BJ (cell line): ENCODE results near the gene PALLD. TPM values are rescaled to one million over a fixed set of nuclear protein-coding genes. Genes with fewer than 3 reads are reported as not detected.

Experiments
- CTCF ChIA-PET: fragments of 350-600 bp; formaldehyde crosslinking; extraction: SDS; loops from one replicate; lab custom pipeline; 2021; ENCODE audit warnings: antibody characterized with exemption, inconsistent platforms; lab: Yijun Ruan, JAX
- POLR2A ChIA-PET: fragments of 300-600 bp; sonication (Branson Sonifier 250); formaldehyde crosslinking; extraction: SDS; loops from one replicate; lab custom pipeline; 2021; ENCODE audit warnings: antibody characterized with exemption; lab: Charles Lee
- DNase-seq: peaks from one replicate; pipeline ENCODE4 v3.0.0-alpha.2; 2011; ENCODE audit warnings: low read depth
- H3K27me3 ChIP-seq: 2 replicates; pipeline ENCODE4 v1.6.0; 2011; ENCODE audit warnings: low read length; ENCODE audit not compliant: control insufficient read depth, insufficient read depth
- H3K36me3 ChIP-seq: 2 replicates; pipeline ENCODE4 v1.5.1; 2011; ENCODE audit warnings: low read length; ENCODE audit not compliant: control insufficient read depth, insufficient read depth
- H3K4me3 ChIP-seq: 2 replicates; pipeline ENCODE4 v1.5.1; 2011; ENCODE audit warnings: low read depth, mild to moderate bottlenecking, control low read depth, low read length
- CTCF ChIP-seq: IDR thresholded peaks from 2 replicates; pipeline ENCODE4 v1.5.1; 2011; ENCODE audit warnings: low read depth, mild to moderate bottlenecking, control low read depth, inconsistent platforms, low read length, moderate library complexity; ENCODE audit not compliant: insufficient read depth
- polyA plus RNA-seq: library from polyadenylated mRNA; depleted of rRNA; stranded (reverse); fragments of >200 nt; gene quantifications from 2 replicates; pipeline ENCODE4 v1.2.3, GENCODE V29; 2011

The PALLD gene
- polyA plus RNA-seq, 1 experiment, result 30.3 TPM

GRCh38 chr4:168592676-168593075 lies 95.8 kb downstream of the PALLD start:
- CTCF ChIA-PET, result interaction anchor here (0.8 to 0.9 kb wide), 2 partner anchors 39 to 118 kb away, joined by 3 to 5 read pairs; no protein-coding TSS in a partner anchor
- POLR2A ChIA-PET, result no interaction called here
- no peak for TF ChIP-seq CTCF

GRCh38 chr4:168593399-168593798 lies 96.5 kb downstream of the PALLD start:
- POLR2A ChIA-PET, result no interaction called here
- Histone ChIP-seq H3K27me3 (no peaks in the 10 kb centered on the region), H3K4me3 (no peak overlapping the region), H3K36me3 (no peaks in the 10 kb centered on the region)
- no peak for DNase-seq
- CTCF ChIA-PET, result interaction anchor here (0.8 to 0.9 kb wide), 2 partner anchors 38 to 117 kb away, joined by 3 to 5 read pairs; no protein-coding TSS in a partner anchor
- no peak for TF ChIP-seq CTCF

More at GRCh38 chr4:168592676-168593075, 95.8 kb downstream of the PALLD start:
- H3K27me3 ChIP-seq, result no peaks in the 10 kb centered on the region
- no peak for DNase-seq
- no peak overlapping the region for H3K4me3 ChIP-seq
- H3K36me3 ChIP-seq, result no peaks in the 10 kb centered on the region

- POLR2A ChIA-PET, result no interaction called here
- Histone ChIP-seq H3K4me3 (no peak overlapping the region), H3K36me3 (no peaks in the 10 kb centered on the region), H3K27me3 (no peaks in the 10 kb centered on the region)
- DNase-seq, result no peak
- no peak for TF ChIP-seq CTCF
- CTCF ChIA-PET, result interaction anchor here (1.4 kb wide), 1 partner anchor 8 kb away, joined by 5 read pairs; no protein-coding TSS in a partner anchor
Measured at GRCh38 chr4:168594121-168594520, 97.3 kb downstream of the PALLD start.

GRCh38 chr4:168598191-168598590 lies 101.3 kb downstream of the PALLD start:
- ChIA-PET CTCF (interaction anchor here (1.4 to 1.5 kb wide), 2 partner anchors 11 to 13 kb away, joined by 3 to 9 read pairs; no protein-coding TSS in a partner anchor), POLR2A (no interaction called here)
- TF ChIP-seq CTCF, result no peak
- H3K4me3 ChIP-seq, result no peak overlapping the region
- no peaks in the 10 kb centered on the region for H3K27me3 ChIP-seq
- no peak for DNase-seq
- H3K36me3 ChIP-seq, result no peaks in the 10 kb centered on the region

- Histone ChIP-seq H3K36me3 (no peaks in the 10 kb centered on the region), H3K27me3 (no peaks in the 10 kb centered on the region), H3K4me3 (no peak overlapping the region)
- TF ChIP-seq CTCF, result no peak
- no peak for DNase-seq
- ChIA-PET POLR2A (no interaction called here), CTCF (interaction anchor here (1.2 kb wide), 1 partner anchor 15 kb away, joined by 3 read pairs; no protein-coding TSS in a partner anchor)
Measured at GRCh38 chr4:168600796-168601583, 104.1 kb downstream of the PALLD start.
